Brain microvascular endothelial cell (primary cell): Measurements from ENCODE around the gene PCDHGA6.
"Not testable (repeated sequence)": the region's sequence is repeated elsewhere in the genome, so short reads cannot be mapped to it uniquely, and the experiment has no call there.

ENCODE experiments used
- DNase-seq: peaks from one replicate; pipeline ENCODE4 v3.0.0-alpha.2; 2020
- H3K27ac ChIP-seq: fragments of 250-450 bp; sonication (Bioruptor Pico); 2 replicates; pipeline ENCODE4 v1.5.1; 2020; ENCODE audit warnings: mild to moderate bottlenecking, moderate library complexity
- H3K27me3 ChIP-seq: fragments of 250-450 bp; sonication (Bioruptor Pico); replicated peaks from 2 replicates; pipeline ENCODE4 v1.5.1; 2020; ENCODE audit warnings: mild to moderate bottlenecking
- H3K36me3 ChIP-seq: fragments of 250-450 bp; sonication (Bioruptor Pico); replicated peaks from 2 replicates; pipeline ENCODE4 v1.5.1; 2020; ENCODE audit warnings: mild to moderate bottlenecking
- H3K4me3 ChIP-seq: 2 replicates; pipeline ENCODE4 v1.5.1; 2011; ENCODE audit warnings: low read depth, mild to moderate bottlenecking, control low read depth, low read length, moderate library complexity
- in situ Hi-C: cut with HindIII; loops from 2 replicates; pipeline ENCODE4 v1.10.0; 2017; ENCODE audit warnings: low sequenced_read_pairs, low pct_ligation_motif_present
- TF ChIP-seq, protein P1 (sequence below): IDR thresholded peaks from 2 replicates; pipeline ENCODE4 v1.5.1; 2011; ENCODE audit warnings: low read depth, mild to moderate bottlenecking, moderate library complexity, low read length, control low read depth, inconsistent platforms; ENCODE audit errors: missing control alignments

The PCDHGA6 gene

DNA sequence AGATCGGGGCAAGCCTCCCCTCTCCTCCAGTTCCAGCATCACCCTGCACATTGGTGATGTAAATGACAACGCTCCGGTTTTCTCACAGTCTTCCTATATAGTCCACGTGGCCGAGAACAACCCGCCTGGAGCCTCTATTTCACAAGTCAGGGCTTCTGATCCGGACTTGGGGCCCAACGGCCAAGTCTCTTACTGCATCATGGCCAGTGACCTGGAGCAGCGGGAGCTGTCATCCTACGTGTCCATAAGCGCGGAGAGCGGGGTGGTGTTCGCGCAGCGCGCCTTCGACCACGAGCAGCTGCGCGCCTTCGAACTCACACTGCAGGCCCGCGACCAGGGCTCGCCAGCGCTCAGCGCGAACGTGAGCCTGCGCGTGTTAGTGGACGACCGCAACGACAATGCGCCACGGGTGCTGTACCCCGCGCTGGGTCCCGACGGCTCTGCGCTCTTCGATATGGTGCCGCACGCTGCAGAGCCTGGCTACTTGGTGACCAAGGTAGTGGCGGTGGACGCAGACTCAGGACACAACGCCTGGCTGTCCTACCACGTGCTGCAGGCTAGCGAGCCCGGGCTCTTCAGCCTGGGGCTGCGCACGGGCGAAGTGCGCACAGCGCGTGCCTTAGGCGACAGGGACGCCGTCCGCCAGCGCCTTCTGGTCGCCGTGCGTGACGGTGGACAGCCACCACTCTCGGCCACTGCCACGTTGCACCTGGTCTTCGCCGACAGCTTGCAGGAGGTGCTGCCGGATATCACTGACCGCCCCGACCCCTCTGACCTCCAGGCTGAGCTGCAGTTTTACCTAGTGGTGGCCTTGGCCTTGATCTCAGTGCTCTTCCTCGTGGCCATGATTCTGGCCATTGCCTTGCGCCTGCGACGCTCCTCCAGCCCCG lies 15.7 kb downstream of the PCDHGA6 start:
- Histone ChIP-seq H3K27me3 (no peaks in the 10 kb centered on the region), H3K4me3 (no peak overlapping the region), H3K36me3 (no peaks in the 10 kb centered on the region), H3K27ac (no peak overlapping the region)
- in situ Hi-C loops: no loop called here
- no peak for DNase-seq
- TF ChIP-seq, protein P1, sequence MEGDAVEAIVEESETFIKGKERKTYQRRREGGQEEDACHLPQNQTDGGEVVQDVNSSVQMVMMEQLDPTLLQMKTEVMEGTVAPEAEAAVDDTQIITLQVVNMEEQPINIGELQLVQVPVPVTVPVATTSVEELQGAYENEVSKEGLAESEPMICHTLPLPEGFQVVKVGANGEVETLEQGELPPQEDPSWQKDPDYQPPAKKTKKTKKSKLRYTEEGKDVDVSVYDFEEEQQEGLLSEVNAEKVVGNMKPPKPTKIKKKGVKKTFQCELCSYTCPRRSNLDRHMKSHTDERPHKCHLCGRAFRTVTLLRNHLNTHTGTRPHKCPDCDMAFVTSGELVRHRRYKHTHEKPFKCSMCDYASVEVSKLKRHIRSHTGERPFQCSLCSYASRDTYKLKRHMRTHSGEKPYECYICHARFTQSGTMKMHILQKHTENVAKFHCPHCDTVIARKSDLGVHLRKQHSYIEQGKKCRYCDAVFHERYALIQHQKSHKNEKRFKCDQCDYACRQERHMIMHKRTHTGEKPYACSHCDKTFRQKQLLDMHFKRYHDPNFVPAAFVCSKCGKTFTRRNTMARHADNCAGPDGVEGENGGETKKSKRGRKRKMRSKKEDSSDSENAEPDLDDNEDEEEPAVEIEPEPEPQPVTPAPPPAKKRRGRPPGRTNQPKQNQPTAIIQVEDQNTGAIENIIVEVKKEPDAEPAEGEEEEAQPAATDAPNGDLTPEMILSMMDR: no peak

DNA sequence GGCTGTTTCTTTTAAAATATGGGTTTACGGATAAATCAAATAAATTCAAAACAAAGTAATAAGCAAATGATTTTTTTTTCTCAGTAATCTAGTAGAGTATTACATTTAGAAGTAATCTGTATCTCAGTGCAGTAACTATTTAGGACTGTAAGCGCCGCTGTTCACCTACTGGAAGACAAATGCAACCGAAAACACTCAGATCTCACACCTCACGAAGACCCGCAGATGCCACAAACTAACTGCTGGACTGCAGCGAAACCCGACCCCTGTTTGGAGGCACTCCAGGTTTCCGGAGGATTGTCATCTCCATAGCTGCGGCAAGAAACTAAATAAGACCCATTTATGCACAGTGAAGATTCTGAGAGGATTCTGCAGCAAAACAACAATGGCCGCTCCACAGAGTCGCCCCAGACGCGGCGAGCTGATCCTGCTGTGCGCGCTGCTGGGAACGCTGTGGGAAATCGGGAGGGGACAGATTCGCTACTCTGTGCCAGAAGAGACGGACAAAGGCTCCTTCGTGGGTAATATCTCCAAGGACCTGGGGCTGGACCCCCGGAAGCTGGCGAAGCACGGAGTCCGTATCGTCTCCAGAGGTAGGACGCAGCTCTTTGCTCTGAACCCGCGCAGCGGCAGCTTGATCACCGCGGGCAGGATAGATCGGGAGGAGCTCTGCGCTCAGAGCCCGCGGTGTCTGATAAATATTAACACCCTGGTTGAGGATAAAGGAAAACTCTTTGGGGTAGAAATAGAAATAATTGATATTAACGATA lies 18.9 kb downstream of the PCDHGA6 start, which contains the start of gene PCDHGA8:
Gene PCDHGA8, plus strand, starts transcription at position 205 of the 770 bp plus-strand sequence. Its CDS starts 181 bp downstream, at position 386.
- no peak for DNase-seq
- Histone ChIP-seq H3K27me3 (no peaks in the 10 kb centered on the region), H3K27ac (no peak within 1 kb of the TSS), H3K4me3 (no peak within 1 kb of the TSS), H3K36me3 (no peaks in the 10 kb centered on the region)
- TF ChIP-seq, protein P1: peak; percentile 21
- in situ Hi-C loops: no loop called here

DNA sequence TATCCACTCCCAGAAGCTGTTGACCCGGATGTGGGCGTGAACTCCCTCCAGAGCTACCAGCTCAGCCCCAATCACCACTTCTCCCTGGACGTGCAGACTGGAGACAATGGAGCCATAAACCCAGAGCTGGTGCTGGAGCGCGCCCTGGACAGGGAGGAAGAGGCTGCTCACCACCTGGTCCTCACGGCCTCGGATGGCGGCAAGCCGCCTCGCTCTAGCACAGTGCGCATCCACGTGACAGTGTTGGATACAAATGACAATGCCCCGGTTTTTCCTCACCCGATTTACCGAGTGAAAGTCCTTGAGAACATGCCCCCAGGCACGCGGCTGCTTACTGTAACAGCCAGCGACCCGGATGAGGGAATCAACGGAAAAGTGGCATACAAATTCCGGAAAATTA lies 19.6 kb downstream of the PCDHGA6 start:
- Histone ChIP-seq H3K36me3 (no peaks in the 10 kb centered on the region), H3K4me3 (no peak overlapping the region), H3K27ac (no peak overlapping the region), H3K27me3 (no peaks in the 10 kb centered on the region)
- TF ChIP-seq, protein P1: no peak
- no peak for DNase-seq
- in situ Hi-C loops: no loop called here

DNA sequence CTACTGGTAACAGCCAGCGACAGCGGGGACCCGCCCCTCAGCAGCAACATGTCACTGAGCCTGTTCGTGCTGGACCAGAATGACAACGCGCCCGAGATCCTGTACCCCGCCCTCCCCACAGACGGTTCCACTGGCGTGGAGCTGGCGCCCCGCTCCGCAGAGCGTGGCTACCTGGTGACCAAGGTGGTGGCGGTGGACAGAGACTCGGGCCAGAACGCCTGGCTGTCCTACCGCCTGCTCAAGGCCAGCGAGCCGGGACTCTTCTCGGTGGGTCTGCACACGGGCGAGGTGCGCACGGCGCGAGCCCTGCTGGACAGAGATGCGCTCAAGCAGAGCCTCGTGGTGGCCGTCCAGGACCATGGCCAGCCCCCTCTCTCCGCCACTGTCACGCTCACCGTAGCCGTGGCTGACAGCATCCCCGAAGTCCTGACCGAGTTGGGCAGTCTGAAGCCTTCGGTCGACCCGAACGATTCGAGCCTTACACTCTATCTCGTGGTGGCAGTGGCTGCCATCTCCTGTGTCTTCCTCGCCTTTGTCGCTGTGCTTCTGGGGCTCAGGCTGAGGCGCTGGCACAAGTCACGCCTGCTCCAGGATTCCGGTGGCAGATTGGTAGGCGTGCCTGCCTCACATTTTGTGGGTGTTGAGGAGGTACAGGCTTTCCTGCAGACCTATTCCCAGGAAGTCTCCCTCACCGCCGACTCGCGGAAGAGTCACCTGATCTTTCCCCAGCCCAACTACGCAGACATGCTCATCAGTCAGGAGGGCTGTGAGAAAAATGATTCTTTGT lies 20.9 kb downstream of the PCDHGA6 start:
- H3K27me3 ChIP-seq, in situ Hi-C loops: not testable (repeated sequence)

DNA sequence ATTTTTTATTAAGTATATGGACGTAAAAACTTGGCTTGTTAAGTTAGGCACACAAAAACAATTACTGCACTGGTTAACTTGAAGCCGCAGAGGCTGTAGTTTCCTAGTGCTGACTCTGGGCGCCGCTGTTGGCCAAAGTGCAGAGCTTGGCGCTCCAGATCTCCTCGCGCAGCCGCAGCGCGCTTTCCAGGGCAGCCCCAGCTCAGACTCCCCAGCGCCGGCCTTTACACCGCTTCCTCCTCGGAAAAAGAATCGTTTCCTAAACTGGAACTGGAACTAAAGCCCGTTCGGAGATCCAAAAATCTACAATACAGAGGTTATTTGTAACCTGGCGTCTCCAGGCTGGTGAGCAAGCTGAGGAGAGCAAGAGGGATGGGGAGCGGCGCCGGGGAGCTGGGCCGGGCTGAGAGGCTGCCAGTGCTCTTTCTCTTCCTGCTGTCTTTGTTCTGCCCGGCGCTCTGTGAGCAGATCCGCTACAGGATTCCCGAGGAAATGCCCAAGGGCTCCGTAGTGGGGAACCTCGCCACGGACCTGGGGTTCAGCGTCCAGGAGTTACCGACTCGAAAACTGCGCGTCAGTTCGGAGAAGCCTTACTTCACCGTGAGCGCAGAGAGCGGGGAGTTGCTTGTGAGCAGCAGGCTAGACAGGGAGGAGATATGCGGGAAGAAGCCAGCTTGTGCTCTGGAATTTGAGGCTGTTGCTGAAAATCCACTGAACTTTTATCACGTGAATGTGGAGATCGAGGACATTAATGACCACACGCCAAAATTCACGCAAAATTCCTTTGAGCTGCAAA lies 24.3 kb downstream of the PCDHGA6 start, which contains the start of gene PCDHGB5:
Gene PCDHGB5, plus strand, starts transcription at position 192 of the 796 bp plus-strand sequence. Its CDS starts 181 bp downstream, at position 373.
- H3K4me3 ChIP-seq: peak within 1 kb of the TSS; percentile 42
- peak; percentile 62 for DNase-seq
- in situ Hi-C loops, H3K27ac ChIP-seq, H3K36me3 ChIP-seq, H3K27me3 ChIP-seq: not testable (repeated sequence)
- TF ChIP-seq, protein P1: peak; percentile 71

More for the DNA sequence above, 20.9 kb downstream of the PCDHGA6 start:
- not testable (repeated sequence) for H3K27ac ChIP-seq, H3K36me3 ChIP-seq, H3K4me3 ChIP-seq, DNase-seq
